ENCODE data around the gene OR2V1. TPM values are rescaled to one million over a fixed set of nuclear protein-coding genes. Genes with fewer than 3 reads are reported as not detected.

The OR2V1 gene
- total and polyA plus RNA-seq, 7 donors, result not detected

DNA sequence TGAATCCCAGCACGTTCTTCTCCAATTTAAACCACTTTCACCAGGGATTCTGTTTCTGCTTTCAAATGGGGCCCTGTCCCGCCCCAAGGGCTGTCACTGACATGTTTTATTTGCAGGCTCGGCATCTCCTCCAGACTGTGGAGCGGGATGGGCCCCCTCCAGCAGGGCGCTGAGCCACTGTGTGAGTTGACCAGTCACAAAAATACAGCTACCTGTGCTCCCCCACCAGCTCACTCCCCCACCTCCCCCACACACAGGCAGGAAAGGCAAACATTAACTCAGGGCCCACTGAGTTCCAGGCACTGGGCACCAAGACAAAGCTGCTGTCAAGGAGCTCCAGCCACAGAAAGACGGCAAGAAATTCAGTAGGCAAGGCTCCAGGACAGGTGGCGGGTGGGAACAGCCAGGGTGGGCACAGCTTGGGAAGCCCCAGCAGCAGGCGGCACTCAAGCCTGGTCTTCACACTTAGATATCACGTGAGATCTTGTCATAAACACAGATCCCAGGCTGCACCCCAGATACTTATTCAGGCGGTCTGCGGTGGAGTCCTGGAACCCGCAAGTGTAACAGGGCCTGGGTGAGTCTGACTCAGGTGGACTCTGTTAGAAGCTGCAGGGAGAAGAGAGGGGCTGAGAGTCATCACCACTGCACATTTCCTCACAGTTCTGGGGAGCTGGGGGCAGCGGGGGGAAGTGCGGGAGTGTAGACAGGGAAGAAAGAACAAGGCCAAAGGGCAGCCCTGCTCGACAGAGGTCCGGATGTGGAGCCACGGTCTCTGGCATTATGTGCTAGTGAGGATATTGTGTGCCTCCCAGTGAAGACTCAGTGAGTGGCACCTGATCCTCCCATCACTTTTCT is 44.7 kb downstream of the OR2V1 start:
- no peak overlapping the region for H3K27ac ChIP-seq
- peaks cover 0 to 7% (median 4%) of the 10 kb centered on the region in 3 donors for H3K27me3 ChIP-seq (ENCODE audit: insufficient read depth in 3 of 3, low read length in 2 of 3)
- DNase-seq (no peak), ATAC-seq (no peak)
- WGBS, 3 donors, result 57 to 64% (median 58%) methylated on average over 17 of the region's 17 CpGs
- no peaks in the 10 kb centered on the region for H3K36me3 ChIP-seq (ENCODE audit: insufficient read depth in 1 of 2, low read depth in 1 of 2)
- TF ChIP-seq CTCF (IDR thresholded peaks at IDR 0.05), result no peak
- no peaks in the 10 kb centered on the region for H3K9me3 ChIP-seq
- no peaks in the 10 kb centered on the region for H3K4me1 ChIP-seq
- no peak overlapping the region for H3K4me3 ChIP-seq
- intact Hi-C loops (cut with DNase I), result no loop called here

DNA sequence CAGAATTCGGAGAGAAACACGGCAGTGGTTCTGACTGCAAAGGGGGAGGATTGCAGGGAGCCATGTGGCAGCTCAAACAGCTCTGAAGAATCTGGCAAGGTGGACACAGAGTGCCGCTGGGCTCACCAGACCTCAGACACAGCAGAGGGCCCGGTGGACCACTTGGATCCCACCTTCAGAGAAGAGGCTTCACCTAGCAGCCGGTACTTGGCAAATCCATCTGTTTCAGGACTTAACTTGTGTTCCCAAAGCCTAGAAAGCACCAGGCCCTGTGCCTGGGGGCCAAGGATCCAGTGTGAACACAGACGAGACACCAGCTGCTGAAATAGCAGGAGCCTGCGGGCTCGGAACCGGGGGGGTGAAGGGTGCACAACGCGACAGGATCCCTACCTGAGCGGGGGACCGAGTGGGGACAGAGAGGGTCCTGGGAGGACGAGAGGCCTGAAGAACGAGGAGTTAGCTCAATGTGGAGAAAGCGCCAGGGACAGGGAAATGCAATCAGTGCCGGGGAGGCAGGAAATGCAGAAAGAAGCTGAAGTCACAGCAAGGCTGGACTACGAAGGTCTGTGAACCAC is 46.3 kb downstream of the OR2V1 start:
- Histone ChIP-seq H3K4me3 (no peak overlapping the region), H3K9me3 (no peaks in the 10 kb centered on the region), H3K36me3 (ENCODE audit: insufficient read depth in 1 of 2, low read depth in 1 of 2) (no peaks in the 10 kb centered on the region), H3K27ac (no peak overlapping the region), H3K4me1 (no peaks in the 10 kb centered on the region), H3K27me3 (ENCODE audit: insufficient read depth in 3 of 3, low read length in 2 of 3) (peaks cover 0 to 8% (median 4%) of the 10 kb centered on the region in 3 donors)
- ATAC-seq, result no peak
- TF ChIP-seq CTCF (IDR thresholded peaks at IDR 0.05), result no peak
- no peak for DNase-seq
- intact Hi-C loops (cut with DNase I), result no loop called here
- WGBS, 3 donors, result 56 to 60% (median 59%) methylated on average over 18 of the region's 18 CpGs

DNA sequence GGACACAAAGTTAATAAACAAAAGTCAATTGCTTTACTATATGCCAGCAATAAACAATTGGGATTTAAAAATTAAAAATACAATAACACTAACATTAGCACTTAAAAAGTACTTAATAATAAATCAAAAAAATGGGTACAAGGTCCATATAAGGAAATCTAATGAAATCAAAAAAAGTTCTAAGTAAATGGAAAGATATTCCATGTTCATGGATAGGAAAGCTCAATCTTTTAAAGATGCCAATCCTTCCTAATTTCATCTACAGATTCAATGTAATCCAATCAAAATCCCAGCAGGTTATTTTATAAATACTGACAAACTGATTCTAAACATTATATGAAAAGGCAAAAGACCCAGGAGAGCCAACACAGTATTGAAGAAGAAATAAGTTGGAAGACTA is 49.0 kb downstream of the OR2V1 start:
- no peak for TF ChIP-seq CTCF (IDR thresholded peaks at IDR 0.05)
- peaks cover 6% of the 10 kb centered on the region for H3K9me3 ChIP-seq
- H3K4me1 ChIP-seq, result no peaks in the 10 kb centered on the region
- H3K36me3 ChIP-seq (ENCODE audit: insufficient read depth in 1 of 2, low read depth in 1 of 2), result no peaks in the 10 kb centered on the region
- no peak overlapping the region for H3K4me3 ChIP-seq
- H3K27me3 ChIP-seq (ENCODE audit: insufficient read depth in 3 of 3, low read length in 2 of 3), result peaks cover 0 to 8% (median 4%) of the 10 kb centered on the region in 3 donors
- no peak overlapping the region for H3K27ac ChIP-seq
- ATAC-seq, result no peak
- DNase-seq, result no peak
- intact Hi-C loops (cut with DNase I), result no loop called here

DNA sequence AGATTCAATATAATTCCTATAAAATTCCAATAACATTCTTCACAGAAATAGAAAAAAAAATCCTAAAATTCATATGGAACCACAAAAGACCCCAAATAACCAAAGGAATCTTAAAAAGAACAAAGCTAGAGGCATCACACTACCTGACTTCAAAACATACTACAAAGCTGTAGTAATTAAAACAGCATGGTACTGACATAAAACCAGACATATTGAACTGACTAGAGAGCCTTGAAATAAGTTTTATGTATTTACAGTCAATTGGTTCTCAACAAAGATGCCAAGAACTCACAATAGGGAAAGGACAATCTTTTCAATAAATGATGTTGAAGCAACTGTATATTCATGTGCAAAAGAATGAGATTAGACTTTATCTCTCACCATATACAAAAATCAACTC is 54.0 kb downstream of the OR2V1 start:
- no peak for DNase-seq
- Histone ChIP-seq H3K27me3 (ENCODE audit: insufficient read depth in 3 of 3, low read length in 2 of 3) (peaks cover 0 to 7% (median 4%) of the 10 kb centered on the region in 3 donors), H3K4me1 (no peaks in the 10 kb centered on the region), H3K4me3 (no peak overlapping the region), H3K9me3 (peaks cover 12% of the 10 kb centered on the region), H3K27ac (no peak overlapping the region), H3K36me3 (ENCODE audit: insufficient read depth in 1 of 2, low read depth in 1 of 2) (no peaks in the 10 kb centered on the region)
- intact Hi-C loops (cut with DNase I), result no loop called here
- ATAC-seq, result no peak
- TF ChIP-seq CTCF (IDR thresholded peaks at IDR 0.05), result no peak

Other genes starting within 250 kb of the OR2V1 start
- gene BTNL8, start 232.0 kb downstream of the OR2V1 start, total RNA-seq, result under 1 TPM in 3 of 4 donors, not detected in 1; 0.19 to 0.46 (median 0.27) TPM
- under 1 TPM in 2 of 3 donors, not detected in 1; 0.09 to 0.13 TPM for gene BTNL8, start 232.0 kb downstream of the OR2V1 start, polyA plus RNA-seq
- not detected for gene BTNL3, start 142.3 kb downstream of the OR2V1 start, total RNA-seq
- gene BTNL3, start 142.3 kb downstream of the OR2V1 start, polyA plus RNA-seq, result under 1 TPM in 2 of 3 donors, not detected in 1; 0.01 to 0.09 TPM
- gene BTNL9, start 90.9 kb downstream of the OR2V1 start, total RNA-seq, result 10 to 100 TPM; 10.4 to 22.8 (median 18.1) TPM
- gene BTNL9, start 90.9 kb downstream of the OR2V1 start, polyA plus RNA-seq, result 10 to 100 TPM; 14.4 to 26.3 (median 20.0) TPM
- gene OR2V2, start 16.4 kb upstream of the OR2V1 start, total RNA-seq, result not detected
- gene OR2V2, start 16.4 kb upstream of the OR2V1 start, polyA plus RNA-seq, result not detected
- 10 to 100 TPM; 18.5 to 42.6 (median 32.4) TPM for gene TRIM7, start 74.0 kb upstream of the OR2V1 start, total RNA-seq
- gene TRIM7, start 74.0 kb upstream of the OR2V1 start, polyA plus RNA-seq, result 10 to 100 TPM; 10.4 to 37.7 (median 21.2) TPM
- gene TRIM41, start 92.1 kb upstream of the OR2V1 start, total RNA-seq, result 10 to 100 TPM; 26.6 to 33.6 (median 31.5) TPM
- gene TRIM41, start 92.1 kb upstream of the OR2V1 start, polyA plus RNA-seq, result 10 to 100 TPM; 12.5 to 44.0 (median 17.4) TPM
- 1,000 to 10,000 TPM in 1 of 4 donors, 100 to 1,000 TPM in 3; 832 to 1,110 (median 978) TPM for gene RACK1, start 112.7 kb upstream of the OR2V1 start, total RNA-seq
- 1,000 to 10,000 TPM; 1,678 to 3,660 (median 1,849) TPM for gene RACK1, start 112.7 kb upstream of the OR2V1 start, polyA plus RNA-seq
- 1 to 10 TPM; 3.0 to 5.8 (median 5.3) TPM for gene TRIM52, start 130.0 kb upstream of the OR2V1 start, total RNA-seq
- 10 to 100 TPM in 1 of 3 donors, 1 to 10 TPM in 2; 1.5 to 17.6 (median 4.8) TPM for gene TRIM52, start 130.0 kb upstream of the OR2V1 start, polyA plus RNA-seq
- not detected for gene OR4F3, start 236.1 kb upstream of the OR2V1 start, total RNA-seq
- under 1 TPM in 1 of 3 donors, not detected in 2; 0.04 TPM for gene OR4F3, start 236.1 kb upstream of the OR2V1 start, polyA plus RNA-seq

Data from psoas muscle (tissue), 8 donors.